Measurements from ENCODE around the gene PRDM7.

PRDM7 gene

GRCh38 chr16:90035902-90036301, 41.2 kb downstream of the PRDM7 start:
- no peak for DNase-seq (ENCODE audit: low read depth in 2 of 2)
- TF ChIP-seq, protein P1, sequence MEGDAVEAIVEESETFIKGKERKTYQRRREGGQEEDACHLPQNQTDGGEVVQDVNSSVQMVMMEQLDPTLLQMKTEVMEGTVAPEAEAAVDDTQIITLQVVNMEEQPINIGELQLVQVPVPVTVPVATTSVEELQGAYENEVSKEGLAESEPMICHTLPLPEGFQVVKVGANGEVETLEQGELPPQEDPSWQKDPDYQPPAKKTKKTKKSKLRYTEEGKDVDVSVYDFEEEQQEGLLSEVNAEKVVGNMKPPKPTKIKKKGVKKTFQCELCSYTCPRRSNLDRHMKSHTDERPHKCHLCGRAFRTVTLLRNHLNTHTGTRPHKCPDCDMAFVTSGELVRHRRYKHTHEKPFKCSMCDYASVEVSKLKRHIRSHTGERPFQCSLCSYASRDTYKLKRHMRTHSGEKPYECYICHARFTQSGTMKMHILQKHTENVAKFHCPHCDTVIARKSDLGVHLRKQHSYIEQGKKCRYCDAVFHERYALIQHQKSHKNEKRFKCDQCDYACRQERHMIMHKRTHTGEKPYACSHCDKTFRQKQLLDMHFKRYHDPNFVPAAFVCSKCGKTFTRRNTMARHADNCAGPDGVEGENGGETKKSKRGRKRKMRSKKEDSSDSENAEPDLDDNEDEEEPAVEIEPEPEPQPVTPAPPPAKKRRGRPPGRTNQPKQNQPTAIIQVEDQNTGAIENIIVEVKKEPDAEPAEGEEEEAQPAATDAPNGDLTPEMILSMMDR (IDR thresholded peaks at IDR 0.05; ENCODE audit: low read depth, low read length), result no peak
- no peak overlapping the region for H3K4me3 ChIP-seq (replicated peaks in 1 of 2; ENCODE audit: low read depth in 2 of 2, low read length in 2 of 2)

DNA sequence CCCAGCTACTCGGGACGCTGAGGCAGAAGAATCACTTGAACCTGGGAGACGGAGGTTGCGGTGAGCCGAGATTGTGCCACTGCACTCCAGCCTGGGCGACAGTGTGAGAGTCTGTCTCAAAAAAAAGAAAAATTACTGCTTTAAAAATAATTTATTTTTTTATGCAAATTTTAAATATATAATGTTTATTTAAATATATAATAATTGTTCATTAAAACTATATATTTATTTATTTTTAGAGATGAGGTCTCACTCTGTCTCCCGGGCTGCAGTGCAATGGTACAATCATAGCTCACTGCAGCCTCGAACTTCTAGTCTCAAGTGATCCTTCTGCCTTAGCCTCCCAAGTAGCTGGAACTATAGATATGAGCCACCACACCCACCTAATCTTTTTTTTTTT, 42.6 kb downstream of the PRDM7 start:
- no peak overlapping the region for H3K4me3 ChIP-seq (replicated peaks in 1 of 2; ENCODE audit: low read depth in 2 of 2, low read length in 2 of 2)
- TF ChIP-seq, protein P1 (IDR thresholded peaks at IDR 0.05; ENCODE audit: low read depth, low read length), result no peak
- DNase-seq (ENCODE audit: low read depth in 2 of 2), result no peak

DNA sequence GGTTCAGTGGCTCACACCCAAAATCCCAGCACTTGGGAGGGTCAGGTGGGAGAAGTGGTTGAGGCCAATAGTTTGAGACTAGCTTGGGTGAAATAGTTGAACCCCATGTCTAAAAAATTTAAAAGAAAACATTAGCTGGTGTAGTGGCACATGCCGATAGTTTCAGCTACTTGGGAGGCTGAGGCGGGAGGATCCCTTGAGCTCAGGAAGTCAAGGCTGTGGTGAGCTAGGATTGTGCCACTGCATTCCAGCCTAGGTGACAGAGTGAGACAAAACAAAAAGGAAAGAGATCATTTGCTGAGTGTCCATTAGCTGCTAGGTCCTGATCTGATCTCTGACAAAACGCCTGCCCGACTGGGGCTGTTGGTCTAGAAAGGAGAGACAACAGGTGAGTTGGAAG, 43.7 kb downstream of the PRDM7 start:
- TF ChIP-seq, protein P1 (IDR thresholded peaks at IDR 0.05; ENCODE audit: low read depth, low read length), result no peak
- no peak overlapping the region for H3K4me3 ChIP-seq (replicated peaks in 1 of 2; ENCODE audit: low read depth in 2 of 2, low read length in 2 of 2)
- no peak for DNase-seq (ENCODE audit: low read depth in 2 of 2)

- DNase-seq (ENCODE audit: low read depth in 2 of 2), result peak; percentile 34 to 51
- H3K4me3 ChIP-seq (replicated peaks in 1 of 2; ENCODE audit: low read depth in 2 of 2, low read length in 2 of 2), result no peak overlapping the region
- TF ChIP-seq, protein P1 (IDR thresholded peaks at IDR 0.05; ENCODE audit: low read depth, low read length), result no peak
These were observed 44.3 kb downstream of the PRDM7 start for GRCh38 chr16:90032674-90033331.

GRCh38 chr16:90031931-90032673, 45.0 kb downstream of the PRDM7 start:
- DNase-seq (ENCODE audit: low read depth in 2 of 2), result peak; percentile 55 to 63
- TF ChIP-seq, protein P1 (IDR thresholded peaks at IDR 0.05; ENCODE audit: low read depth, low read length), result no peak

GRCh38 chr16:90031186-90031930, 45.8 kb downstream of the PRDM7 start:
- TF ChIP-seq, protein P1 (IDR thresholded peaks at IDR 0.05; ENCODE audit: low read depth, low read length), result no peak
- H3K4me3 ChIP-seq (replicated peaks in 1 of 2; ENCODE audit: low read depth in 2 of 2, low read length in 2 of 2), result no peak overlapping the region
- peak in 1 of 2 donors; percentile 17 for DNase-seq (ENCODE audit: low read depth in 2 of 2)

More at GRCh38 chr16:90031931-90032673, 45.0 kb downstream of the PRDM7 start:
- H3K4me3 ChIP-seq (replicated peaks in 1 of 2; ENCODE audit: low read depth in 2 of 2, low read length in 2 of 2), result no peak overlapping the region
